Upper lobe of left lung (tissue), 4 donors: ENCODE results near the gene ARHGEF1.

ENCODE experiments used
- POLR2A ChIP-seq, 4 donors: fragments of 450-650 bp; IDR thresholded peaks; one replicate each; pipeline ENCODE4 v1.5.1; 2016 to 2017; ENCODE audit warnings: antibody characterized with exemption in 4 of 4, mild to moderate bottlenecking in 2 of 4
- TF ChIP-seq, protein P1 (sequence below), 6 experiments: fragments of 450-650 bp in 4 of 6; fragments of 200-600 bp in 2 of 6; sonication (generic) in 2 of 6; IDR thresholded peaks; one replicate each; pipeline ENCODE4 v1.5.1; 2016 to 2019; ENCODE audit warnings: antibody characterized with exemption in 6 of 6

DNA sequence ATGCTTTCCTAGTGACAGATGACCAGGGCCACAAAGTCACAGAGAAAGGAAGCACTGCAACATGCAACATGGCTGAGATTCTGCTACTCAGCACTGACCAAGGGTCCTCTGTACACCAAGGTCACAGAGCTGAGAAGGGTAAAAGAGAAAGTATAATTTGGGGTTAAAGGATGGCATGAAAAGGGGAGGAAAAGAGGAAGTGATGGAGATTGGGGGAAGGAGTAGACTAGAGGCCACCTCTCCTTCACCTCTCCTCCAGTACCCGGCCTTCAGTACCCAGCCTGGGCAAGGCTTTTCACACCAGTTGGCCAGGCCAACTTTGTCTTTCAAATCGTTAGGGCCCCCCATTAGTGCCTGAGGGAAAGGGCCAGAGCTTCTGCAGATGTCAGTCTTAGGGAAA, 29.2 kb upstream of the ARHGEF1 start:
- TF ChIP-seq POLR2A (IDR thresholded peaks at IDR 0.05): no peak
- TF ChIP-seq, protein P1, sequence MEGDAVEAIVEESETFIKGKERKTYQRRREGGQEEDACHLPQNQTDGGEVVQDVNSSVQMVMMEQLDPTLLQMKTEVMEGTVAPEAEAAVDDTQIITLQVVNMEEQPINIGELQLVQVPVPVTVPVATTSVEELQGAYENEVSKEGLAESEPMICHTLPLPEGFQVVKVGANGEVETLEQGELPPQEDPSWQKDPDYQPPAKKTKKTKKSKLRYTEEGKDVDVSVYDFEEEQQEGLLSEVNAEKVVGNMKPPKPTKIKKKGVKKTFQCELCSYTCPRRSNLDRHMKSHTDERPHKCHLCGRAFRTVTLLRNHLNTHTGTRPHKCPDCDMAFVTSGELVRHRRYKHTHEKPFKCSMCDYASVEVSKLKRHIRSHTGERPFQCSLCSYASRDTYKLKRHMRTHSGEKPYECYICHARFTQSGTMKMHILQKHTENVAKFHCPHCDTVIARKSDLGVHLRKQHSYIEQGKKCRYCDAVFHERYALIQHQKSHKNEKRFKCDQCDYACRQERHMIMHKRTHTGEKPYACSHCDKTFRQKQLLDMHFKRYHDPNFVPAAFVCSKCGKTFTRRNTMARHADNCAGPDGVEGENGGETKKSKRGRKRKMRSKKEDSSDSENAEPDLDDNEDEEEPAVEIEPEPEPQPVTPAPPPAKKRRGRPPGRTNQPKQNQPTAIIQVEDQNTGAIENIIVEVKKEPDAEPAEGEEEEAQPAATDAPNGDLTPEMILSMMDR (IDR thresholded peaks at IDR 0.05): no peak
